RPMI8226 (cell line): Measurements from ENCODE around the gene TMEM91.

ENCODE experiments used
- DNase-seq: peaks from one replicate; pipeline ENCODE4 v3.0.0-alpha.2; 2015

The TMEM91 gene

DNA sequence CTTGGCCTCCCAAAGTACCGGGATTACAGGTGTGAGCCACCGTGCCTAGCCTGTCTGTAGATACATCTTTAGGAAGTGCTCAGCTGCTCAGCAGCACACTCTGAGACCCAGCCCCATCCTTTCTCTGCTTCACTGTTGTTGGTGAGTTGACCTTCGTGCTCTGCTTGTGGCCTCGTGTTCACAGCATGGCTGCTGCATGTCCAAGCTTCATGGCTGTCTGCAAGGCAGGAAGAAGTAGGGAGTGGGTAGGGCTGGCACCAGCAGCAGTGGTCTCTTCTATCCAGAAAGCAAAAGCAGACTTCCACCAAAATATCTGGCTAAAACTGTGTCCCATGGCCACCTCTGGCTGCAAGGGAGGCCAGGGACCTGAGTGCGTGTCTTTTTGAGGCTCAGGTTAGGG, 36.6 kb downstream of the TMEM91 start:
- DNase-seq = no peak

GRCh38 chr19:41413947-41414346, 37.6 kb downstream of the TMEM91 start:
- DNase-seq = no peak

DNA sequence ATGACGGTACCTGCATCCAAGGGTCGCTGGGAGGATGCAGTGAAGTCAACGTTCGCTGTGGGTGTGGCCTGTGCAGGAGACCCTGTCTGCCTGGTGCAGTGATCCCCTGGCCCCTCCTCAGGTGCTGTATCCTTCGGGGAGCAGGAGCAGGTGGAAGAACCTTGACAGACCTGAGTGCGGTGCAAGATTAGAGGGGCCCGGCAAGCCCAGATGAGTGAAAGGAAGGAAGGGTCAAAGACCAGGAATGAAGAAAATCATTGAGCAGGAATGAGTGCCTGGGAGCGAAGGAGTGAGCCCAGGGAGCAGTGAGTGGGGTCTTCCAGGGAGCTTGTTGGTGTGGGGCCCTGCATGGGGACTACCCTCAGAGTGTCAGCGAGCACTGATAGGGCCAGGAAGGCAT, 38.1 kb downstream of the TMEM91 start:
- DNase-seq = no peak

DNA sequence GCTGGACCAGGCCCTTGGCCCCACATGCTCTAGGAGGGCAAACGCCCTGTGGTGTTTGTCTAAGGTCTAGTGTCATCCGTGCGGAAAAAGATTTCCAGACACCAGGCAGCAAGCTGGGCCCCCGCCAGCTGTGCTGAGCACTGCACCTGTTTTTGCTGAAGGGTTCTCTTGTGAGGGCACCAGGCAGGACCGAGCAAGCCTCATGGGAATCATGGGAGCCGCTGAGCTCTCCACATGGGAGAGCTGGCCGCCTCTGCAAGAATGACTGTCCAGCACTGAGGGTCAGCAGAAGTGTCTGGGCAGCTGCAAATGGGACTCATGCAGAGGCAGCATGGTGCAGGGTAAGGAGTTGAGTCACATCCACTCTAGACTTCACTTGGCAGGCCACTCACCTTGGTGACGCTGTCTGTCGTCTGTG, 38.8 kb downstream of the TMEM91 start:
- no peak for DNase-seq

DNA sequence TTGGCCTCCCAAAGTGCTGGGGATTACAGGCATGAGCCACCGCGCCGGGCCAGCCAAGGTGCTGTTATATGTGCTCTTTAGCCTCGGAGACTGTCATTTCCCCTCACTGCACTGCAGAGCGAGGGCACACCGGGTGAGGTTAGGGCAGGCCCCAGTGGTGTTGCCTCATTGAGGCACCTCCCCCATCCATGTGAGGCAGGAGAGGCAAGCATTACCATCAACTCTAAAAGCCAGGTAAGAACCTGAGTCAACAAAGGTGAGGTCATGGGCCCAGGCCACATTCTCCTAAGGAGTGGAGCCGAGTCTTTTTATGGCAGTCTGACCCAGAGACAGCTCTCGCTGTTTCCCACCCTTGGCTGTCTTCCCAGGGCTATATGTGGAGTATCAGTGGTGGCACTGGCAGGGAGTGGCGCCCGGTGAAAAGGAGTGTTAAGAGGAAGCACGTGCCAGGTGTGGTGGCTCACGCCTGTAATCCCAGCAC, 39.9 kb downstream of the TMEM91 start:
- DNase-seq = no peak

DNA sequence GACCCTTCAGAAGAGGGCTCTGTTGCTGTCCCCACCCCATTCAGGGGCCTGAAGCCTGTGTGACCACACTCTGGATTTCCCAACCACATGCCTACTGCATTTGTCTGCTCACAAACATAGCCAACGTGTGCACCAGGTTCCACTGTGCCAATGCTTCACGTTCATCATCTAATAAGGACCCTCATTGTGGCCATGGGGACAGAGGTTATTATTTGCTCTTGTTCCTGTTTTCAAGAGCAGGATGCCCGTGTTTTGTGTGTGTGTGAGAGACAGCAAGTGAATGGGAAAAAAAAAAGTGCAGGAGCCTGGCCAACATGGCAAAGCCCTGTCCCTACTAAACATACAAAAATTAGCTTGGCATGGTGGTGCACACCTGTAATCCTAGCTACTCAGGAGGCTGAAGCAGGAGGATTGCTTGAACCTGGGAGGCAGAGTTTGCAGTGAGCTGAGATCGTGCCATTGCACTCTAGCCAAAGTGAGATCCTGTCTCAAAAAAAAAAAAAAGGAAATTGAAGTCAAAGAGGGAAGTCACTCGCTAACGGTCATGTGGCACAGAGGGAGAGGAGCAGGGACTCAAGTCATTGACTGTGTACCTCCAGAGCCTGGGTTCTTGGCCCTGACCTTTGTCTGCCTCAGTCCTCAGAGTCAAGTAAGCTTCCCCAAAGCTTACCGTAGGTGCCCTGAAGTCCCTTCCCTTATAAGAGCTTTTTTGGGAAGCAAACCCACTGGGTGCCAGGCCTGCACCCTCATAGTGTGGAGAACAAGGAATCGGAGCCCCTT, 44.0 kb downstream of the TMEM91 start:
- no peak for DNase-seq

DNA sequence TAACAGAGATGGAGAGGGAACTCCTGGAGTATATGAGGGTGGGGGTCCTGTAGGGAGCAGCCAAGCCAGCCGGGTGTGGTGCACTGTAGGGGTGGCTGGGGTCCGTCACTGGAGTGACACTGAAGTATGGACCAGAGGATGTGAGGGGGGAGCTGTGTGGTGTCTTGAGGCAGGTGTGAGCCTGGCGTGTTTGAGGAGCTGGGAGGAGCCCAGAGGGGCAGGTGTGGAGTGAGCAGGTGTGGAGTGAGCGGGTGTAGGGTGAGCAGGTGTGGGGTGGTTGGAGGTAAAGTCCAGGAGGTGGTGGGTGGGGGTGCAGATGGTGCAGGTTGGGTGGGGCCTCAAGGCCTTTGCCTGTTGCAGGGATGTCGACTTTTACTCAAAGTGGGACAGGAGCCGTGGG, 45.0 kb downstream of the TMEM91 start:
- no peak for DNase-seq

- DNase-seq = no peak
These were observed 45.6 kb downstream of the TMEM91 start for GRCh38 chr19:41421973-41422372.

GRCh38 chr19:41422456-41422855, 46.1 kb downstream of the TMEM91 start:
- no peak for DNase-seq

- no peak for DNase-seq
These were observed 46.6 kb downstream of the TMEM91 start for GRCh38 chr19:41422955-41423354.

- DNase-seq = no peak
These were observed 48.2 kb downstream of the TMEM91 start for GRCh38 chr19:41424335-41425173.

DNA sequence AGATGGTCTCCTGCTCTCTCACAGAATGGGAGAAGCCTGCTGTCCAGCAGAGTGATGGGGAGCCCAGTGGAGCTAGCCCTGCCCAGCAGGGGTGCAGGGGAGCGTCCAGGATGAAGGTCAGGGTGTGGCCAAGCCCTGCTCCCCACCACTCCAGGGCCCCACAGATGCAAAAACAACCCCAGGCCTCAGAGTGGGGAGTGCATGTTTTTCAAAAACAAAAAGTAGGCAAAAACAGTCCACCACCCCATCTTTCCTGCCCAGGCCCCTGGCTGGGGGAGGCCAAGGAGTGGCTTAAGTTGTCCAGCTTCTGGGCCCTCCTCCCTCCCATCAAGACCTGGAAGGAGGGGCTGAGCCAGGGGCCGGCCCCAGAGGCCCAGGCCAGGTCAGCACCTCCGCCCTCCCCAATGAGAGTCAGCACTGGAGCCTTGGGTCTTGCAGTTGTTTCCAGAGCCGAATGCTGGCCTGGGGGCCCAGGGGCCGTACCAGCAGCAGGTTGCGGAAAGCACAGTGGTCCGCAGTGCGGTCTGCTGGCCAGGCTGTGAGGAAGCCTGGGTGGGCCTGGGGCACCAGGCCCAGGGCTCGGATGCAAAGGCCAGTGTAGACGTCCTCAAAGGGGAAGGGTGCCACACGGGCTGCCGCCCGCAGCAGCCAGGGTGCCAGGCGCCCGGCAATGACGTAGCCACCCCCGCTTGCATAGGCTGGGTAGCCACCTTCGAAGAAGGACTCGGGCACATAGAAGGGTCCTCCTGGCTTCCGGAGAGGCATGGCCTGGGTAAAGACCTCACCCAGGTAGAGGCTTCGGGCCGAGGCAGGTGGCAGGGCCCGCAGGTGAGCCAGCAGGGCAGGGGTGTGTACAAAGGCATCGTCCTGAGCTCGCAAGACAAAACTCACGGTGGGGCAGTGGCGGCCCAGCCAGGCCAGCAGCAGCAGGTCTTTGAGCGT, 49.1 kb downstream of the TMEM91 start:
- no peak for DNase-seq

DNA sequence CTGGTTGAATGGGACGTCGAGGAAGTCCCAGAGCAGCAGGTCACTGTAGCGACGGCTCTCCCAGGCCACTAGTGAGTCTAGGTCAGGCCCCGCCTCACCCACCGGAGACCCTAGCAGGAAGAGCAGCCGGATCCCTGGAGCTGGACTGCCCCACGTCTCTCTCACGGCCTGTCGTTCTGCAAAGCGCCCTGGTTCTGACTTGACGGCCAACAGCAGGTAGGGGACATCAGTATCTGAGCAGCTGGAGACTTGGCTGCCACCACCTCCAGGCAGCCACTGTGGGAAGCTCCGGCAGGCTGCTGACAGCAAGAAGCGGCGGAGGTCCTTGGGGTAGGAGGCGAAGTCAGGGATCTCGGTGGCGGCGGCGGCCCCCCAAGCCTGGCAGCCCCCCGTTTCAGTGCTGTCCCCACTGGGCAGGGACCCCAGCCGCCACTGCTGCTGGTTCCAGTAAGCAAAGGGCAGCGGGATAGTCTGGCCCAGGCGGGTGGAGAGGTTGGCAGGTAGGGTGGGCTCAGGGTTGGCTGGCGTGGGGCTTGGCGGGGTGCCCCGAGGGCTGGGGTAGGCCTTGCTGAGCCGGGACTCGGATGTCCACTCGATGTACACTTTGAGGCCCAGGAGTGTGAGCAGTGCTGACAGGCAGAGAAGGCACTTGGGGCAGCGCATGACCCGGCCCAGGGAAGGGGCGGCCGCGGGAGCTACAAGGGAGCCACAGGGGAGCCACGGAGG, 49.9 kb downstream of the TMEM91 start:
- no peak for DNase-seq

GRCh38 chr19:41426952-41427646, 50.8 kb downstream of the TMEM91 start, which contains the start of gene B3GNT8:
Gene B3GNT8 (minus strand): TSS chr19:41427374. CDS start chr19:41426778, 596 bp downstream.
- no peak for DNase-seq

DNA sequence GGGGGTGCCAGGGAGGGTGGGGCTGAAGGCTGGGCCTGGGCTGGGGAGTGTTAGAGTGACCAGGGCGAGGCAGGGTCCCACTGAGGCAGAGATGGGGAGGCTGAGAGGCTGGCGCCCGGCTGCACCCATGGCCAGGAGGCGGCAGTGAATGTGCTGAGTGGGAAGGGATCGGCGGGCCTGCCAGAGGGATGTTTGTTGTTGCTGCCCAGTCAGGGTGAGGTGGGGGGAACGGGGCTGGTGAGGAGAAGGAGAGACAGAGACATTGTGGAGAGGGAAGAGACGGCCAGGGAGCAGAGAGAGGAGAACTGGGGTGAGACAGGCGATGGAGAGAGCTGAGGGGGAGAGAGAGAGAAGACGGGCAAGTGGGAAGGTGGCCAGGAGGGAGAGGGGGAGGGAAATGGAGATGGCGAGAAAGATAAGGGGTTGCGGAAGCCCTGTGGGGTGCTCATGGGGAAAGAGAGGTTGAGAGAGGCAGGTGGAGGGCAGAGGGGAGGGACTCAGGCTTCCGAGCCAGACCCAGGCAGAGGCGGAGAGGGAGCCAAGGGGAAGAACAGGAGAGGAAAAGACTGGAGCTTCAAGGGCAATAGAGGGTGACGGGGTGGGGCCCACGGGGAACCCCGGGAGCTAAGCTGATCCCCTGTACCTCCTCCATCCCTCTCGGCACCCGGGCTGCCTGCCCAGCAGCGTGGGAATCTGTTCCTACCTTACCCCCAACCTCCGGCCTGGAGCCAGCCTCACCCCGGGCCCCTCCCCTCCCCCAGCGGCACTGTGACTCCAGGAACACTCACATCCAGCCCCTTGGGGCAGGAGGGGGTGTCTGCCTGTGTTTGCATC, 51.5 kb downstream of the TMEM91 start:
- no peak for DNase-seq

GRCh38 chr19:41428481-41428859, 52.1 kb downstream of the TMEM91 start:
- DNase-seq = no peak

GRCh38 chr19:41430922-41431321, 54.6 kb downstream of the TMEM91 start:
- no peak for DNase-seq

DNA sequence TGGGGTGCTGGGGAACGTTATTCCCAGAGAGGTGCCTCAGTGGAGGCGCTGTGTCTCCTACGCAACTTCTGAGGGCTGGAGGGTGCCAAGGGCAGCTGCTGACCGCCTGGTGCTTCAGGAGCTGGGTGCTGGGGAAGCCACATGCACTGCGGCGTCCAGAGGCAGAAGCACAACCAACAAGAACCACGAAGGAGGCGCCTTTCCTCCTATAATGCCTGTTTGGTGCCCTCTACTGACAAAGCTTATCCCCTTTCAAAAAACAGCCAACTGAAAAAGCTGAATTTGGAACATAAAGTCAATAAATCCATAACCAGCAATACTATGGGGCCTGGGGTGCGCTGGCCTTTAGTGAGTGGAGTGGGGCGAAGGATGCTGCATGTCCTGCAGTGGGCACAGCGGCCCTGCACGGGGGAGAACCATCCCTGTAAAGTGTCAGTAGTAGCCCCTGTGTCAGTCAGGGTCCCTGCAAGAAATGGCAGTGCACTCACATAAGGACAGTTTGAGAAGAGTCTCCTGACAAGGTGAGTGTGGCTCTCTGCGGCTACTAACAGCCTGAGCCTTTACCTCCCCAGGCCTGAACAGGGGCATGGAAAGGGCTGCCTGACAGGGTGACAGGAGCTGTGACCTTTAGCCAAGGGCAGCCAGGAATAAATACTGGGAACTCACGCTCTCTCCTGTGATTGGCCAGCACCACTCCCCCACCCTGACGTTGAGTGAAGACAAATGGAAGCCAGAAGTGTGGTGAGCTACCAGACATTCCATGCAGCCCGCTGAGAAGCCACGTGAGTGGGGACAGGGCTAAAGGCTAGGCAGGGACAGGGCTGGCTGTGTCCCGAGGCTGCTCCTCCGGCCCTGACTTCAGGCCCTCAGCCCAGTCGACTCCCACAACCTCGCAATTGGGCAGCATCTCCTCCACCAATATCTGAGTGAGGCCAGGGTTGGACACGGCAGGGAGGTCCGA, 55.4 kb downstream of the TMEM91 start:
- no peak for DNase-seq

DNA sequence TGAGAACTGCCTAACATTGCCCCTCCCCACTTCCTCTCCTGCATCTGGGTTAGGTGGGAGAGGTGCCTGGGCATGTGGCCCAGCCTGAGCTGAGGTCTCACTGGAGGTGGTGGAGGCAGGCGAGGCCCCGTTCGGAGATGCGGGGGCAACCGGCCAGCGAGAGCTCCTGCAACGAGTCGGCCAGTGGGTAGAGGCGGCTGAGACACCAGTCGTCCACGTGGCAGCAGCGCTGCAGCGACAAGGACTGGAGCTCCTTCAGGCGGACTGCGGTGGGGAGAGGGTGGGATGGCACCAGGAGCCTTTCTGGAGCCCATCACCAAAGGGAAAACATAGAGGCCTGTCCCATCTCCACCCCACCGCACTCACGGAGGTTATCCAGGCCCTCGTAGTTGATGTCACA, 56.8 kb downstream of the TMEM91 start:
- DNase-seq = no peak
